Left lung (tissue), 10 donors: ENCODE data around the gene RIF1. TPM values are rescaled to one million over a fixed set of nuclear protein-coding genes. Genes with fewer than 3 reads are reported as not detected.

Source experiments
- ATAC-seq: fragments of 200-7000 bp; cut with Tn5 transposase; one replicate; pipeline ENCODE4 v1.9.1; 2020; ENCODE audit warnings: moderate library complexity
- DNase-seq, 4 donors: peaks; one replicate each; pipeline ENCODE4 v3.0.0-alpha.2; 2013 to 2020
- H3K27ac ChIP-seq, 2 donors: fragments of 200-600 bp; sonication (generic) in 1 of 2; one replicate each; pipeline versions ENCODE4 v1.5.0 to v1.8.0; 2020 to 2021
- H3K27me3 ChIP-seq, 2 donors: fragments of 200-600 bp; sonication (generic) in 1 of 2; one replicate each; pipeline versions ENCODE4 v1.5.0 to v1.8.0; 2020 to 2021
- H3K36me3 ChIP-seq, 2 donors: fragments of 200-600 bp; sonication (generic) in 1 of 2; one replicate each; pipeline versions ENCODE4 v1.5.0 to v1.8.0; 2020 to 2021
- H3K4me1 ChIP-seq, 2 donors: fragments of 200-600 bp; one replicate each; pipeline ENCODE4 v1.8.0; 2021
- H3K4me3 ChIP-seq, 2 donors: fragments of 200-600 bp; sonication (generic) in 1 of 2; one replicate each; pipeline versions ENCODE4 v1.5.0 to v1.8.0; 2020 to 2021; ENCODE audit warnings: mild to moderate bottlenecking in 1 of 2
- H3K9me3 ChIP-seq, 2 donors: fragments of 200-600 bp; sonication (generic) in 1 of 2; one replicate each; pipeline versions ENCODE4 v1.5.0 to v1.8.0; 2020 to 2021
- CTCF ChIP-seq, 2 donors: fragments of 200-600 bp; sonication (generic) in 1 of 2; IDR thresholded peaks; one replicate each; pipeline versions ENCODE4 v1.5.0 to v1.8.0; 2021; ENCODE audit warnings: antibody characterized with exemption in 2 of 2
- intact Hi-C, 2 donors: fragments of 100-400 bp; cut with DNase I; formaldehyde crosslinking; loops; one replicate each; pipeline versions ENCODE4 v1.11.2 to v1.14.2; 2022
- polyA plus RNA-seq, 6 donors: library from polyadenylated mRNA; unstranded; fragments of 120-200 nt; gene quantifications; one replicate each; pipeline ENCODE4 v1.2.1, GENCODE V29; 2013; ENCODE audit not compliant: insufficient read length in 6 of 6
- total RNA-seq, 2 donors: library from RNA; stranded (reverse); fragmentation: NEBNext Ultra II Directional; extraction: Animal tissue kit (Norgen Biotek cat#: 25700); gene quantifications; one replicate each; pipeline ENCODE4 v1.2.1, GENCODE V29; 2021
- donor health status: DM: no; HTN: yes; CAD: no.
- donor health status: DM: no; HTN: no; CAD: no.

RIF1 gene
- total and polyA plus RNA-seq, 8 donors = 29.8 to 49.8 (median 44.8) TPM

- no peaks in the 10 kb centered on the region for H3K9me3 ChIP-seq
- ATAC-seq (no peak), DNase-seq (no peak)
- intact Hi-C loops = no loop called here
- H3K4me3 ChIP-seq = no peak overlapping the region
- no peaks in the 10 kb centered on the region for H3K27me3 ChIP-seq
- H3K36me3 ChIP-seq = peaks cover 2 to 99% of the 10 kb centered on the region in 2 donors
- no peak overlapping the region for H3K27ac ChIP-seq
- H3K4me1 ChIP-seq = no peaks in the 10 kb centered on the region
- no peak for TF ChIP-seq CTCF (IDR thresholded peaks at IDR 0.05)
Measured at GRCh38 chr2:151438506-151438905, 28.8 kb downstream of the RIF1 start.

- TF ChIP-seq CTCF (IDR thresholded peaks at IDR 0.05) = no peak
- H3K9me3 ChIP-seq = no peaks in the 10 kb centered on the region
- H3K4me1 ChIP-seq = no peaks in the 10 kb centered on the region
- H3K27me3 ChIP-seq = no peaks in the 10 kb centered on the region
- no peak overlapping the region for H3K4me3 ChIP-seq
- intact Hi-C loops = no loop called here
- no peak overlapping the region for H3K27ac ChIP-seq
- H3K36me3 ChIP-seq = peaks cover 2 to 99% of the 10 kb centered on the region in 2 donors
- DNase-seq = no peak
- ATAC-seq = no peak
Measured at GRCh38 chr2:151439127-151439526, 29.4 kb downstream of the RIF1 start.

GRCh38 chr2:151459358-151459757, 49.7 kb downstream of the RIF1 start:
- Histone ChIP-seq H3K9me3 (no peaks in the 10 kb centered on the region), H3K27ac (no peak overlapping the region), H3K36me3 (peaks cover 5 to 98% of the 10 kb centered on the region in 2 donors), H3K27me3 (no peaks in the 10 kb centered on the region), H3K4me1 (no peaks in the 10 kb centered on the region), H3K4me3 (no peak overlapping the region)
- DNase-seq (peak in 2 of 4 donors; percentile 40), ATAC-seq (no peak)
- intact Hi-C loops = no loop called here
- no peak for TF ChIP-seq CTCF (IDR thresholded peaks at IDR 0.05)

GRCh38 chr2:151465771-151466170, 56.1 kb downstream of the RIF1 start:
- DNase-seq = no peak
- Histone ChIP-seq H3K36me3 (peaks cover 5 to 97% of the 10 kb centered on the region in 2 donors), H3K9me3 (no peaks in the 10 kb centered on the region), H3K27ac (no peak overlapping the region), H3K4me1 (no peaks in the 10 kb centered on the region), H3K27me3 (no peaks in the 10 kb centered on the region), H3K4me3 (no peak overlapping the region)
- ATAC-seq = no peak
- no peak for TF ChIP-seq CTCF (IDR thresholded peaks at IDR 0.05)
- intact Hi-C loops = no loop called here

GRCh38 chr2:151470556-151470955, 60.9 kb downstream of the RIF1 start:
- Histone ChIP-seq H3K4me1 (no peaks in the 10 kb centered on the region), H3K4me3 (no peak overlapping the region), H3K27ac (no peak overlapping the region), H3K27me3 (no peaks in the 10 kb centered on the region), H3K9me3 (no peaks in the 10 kb centered on the region), H3K36me3 (peaks cover 4 to 96% of the 10 kb centered on the region in 2 donors)
- intact Hi-C loops = no loop called here
- TF ChIP-seq CTCF (IDR thresholded peaks at IDR 0.05) = no peak
- DNase-seq (no peak), ATAC-seq (no peak)
